ENCODE measurements around the gene NMNAT2.

The NMNAT2 gene

GRCh38 chr1:183210681-183211080 is 207.5 kb downstream of the NMNAT2 start:
- DNase-seq (ENCODE audit: low read depth) = no peak

- no peak for DNase-seq (ENCODE audit: low read depth)
These were observed 208.5 kb downstream of the NMNAT2 start for GRCh38 chr1:183209533-183210158.

- DNase-seq (ENCODE audit: low read depth) = no peak
These were observed 211.6 kb downstream of the NMNAT2 start for GRCh38 chr1:183206538-183207122.

- DNase-seq (ENCODE audit: low read depth) = no peak
These were observed 212.9 kb downstream of the NMNAT2 start for GRCh38 chr1:183205196-183205781.

GRCh38 chr1:183203094-183203493 is 215.1 kb downstream of the NMNAT2 start:
- no peak for DNase-seq (ENCODE audit: low read depth)

- no peak for DNase-seq (ENCODE audit: low read depth)
These were observed 217.7 kb downstream of the NMNAT2 start for GRCh38 chr1:183200451-183200850.

- DNase-seq (ENCODE audit: low read depth) = no peak
These were observed 218.9 kb downstream of the NMNAT2 start for GRCh38 chr1:183199304-183199703.

- no peak for DNase-seq (ENCODE audit: low read depth)
These were observed 219.7 kb downstream of the NMNAT2 start for GRCh38 chr1:183198463-183198862.

Data from T follicular helper cell (primary cell).